Measurements from ENCODE around the gene PKHD1. TPM values are rescaled to one million over a fixed set of nuclear protein-coding genes. Genes with fewer than 3 reads are reported as not detected.
"Not testable (repeated sequence)": the region's sequence is repeated elsewhere in the genome, so short reads cannot be mapped to it uniquely, and the experiment has no call there.

PKHD1 gene
- total RNA-seq, 1 experiment from 2014 or later = 0.71 TPM

- peaks cover 5% of the 10 kb centered on the region; the same call in 1 of the 2 replicates for H3K4me1 ChIP-seq
- no peaks in the 10 kb centered on the region for H3K36me3 ChIP-seq
- no peak overlapping the region for H3K27ac ChIP-seq
- H3K9me3 ChIP-seq (replicated peaks) = 0 out of 2 replicates have a peak, but pooled peaks cover 3% of the 10 kb centered on the region
- no peak for DNase-seq
- H3K4me3 ChIP-seq = no peak overlapping the region
- no peaks in the 10 kb centered on the region for H3K27me3 ChIP-seq
Observed at GRCh38 chr6:51885957-51886356, 201.5 kb downstream of the PKHD1 start.

- no peak overlapping the region for H3K4me3 ChIP-seq
- H3K36me3 ChIP-seq = no peaks in the 10 kb centered on the region
- no peaks in the 10 kb centered on the region for H3K4me1 ChIP-seq
- DNase-seq = no peak
- no peaks in the 10 kb centered on the region for H3K27me3 ChIP-seq
- no peaks in the 10 kb centered on the region for H3K9me3 ChIP-seq (replicated peaks)
- H3K27ac ChIP-seq = no peak overlapping the region
Observed at GRCh38 chr6:51868591-51869355, 218.6 kb downstream of the PKHD1 start.

- no peak overlapping the region for H3K27ac ChIP-seq
- H3K4me1 ChIP-seq = no peaks in the 10 kb centered on the region
- H3K36me3 ChIP-seq = no peaks in the 10 kb centered on the region
- H3K4me3 ChIP-seq = no peak overlapping the region
- no peak for DNase-seq
- H3K9me3 ChIP-seq (replicated peaks) = no peaks in the 10 kb centered on the region
- H3K27me3 ChIP-seq = no peaks in the 10 kb centered on the region
Observed at GRCh38 chr6:51866867-51867266, 220.5 kb downstream of the PKHD1 start.

GRCh38 chr6:51865996-51866395, 221.4 kb downstream of the PKHD1 start:
- no peak for DNase-seq
- Histone ChIP-seq H3K4me3 (no peak overlapping the region), H3K36me3 (no peaks in the 10 kb centered on the region), H3K27ac (no peak overlapping the region), H3K27me3 (no peaks in the 10 kb centered on the region), H3K9me3 (replicated peaks) (no peaks in the 10 kb centered on the region), H3K4me1 (no peaks in the 10 kb centered on the region)

- Histone ChIP-seq H3K27me3 (no peaks in the 10 kb centered on the region), H3K27ac (no peak overlapping the region), H3K4me3 (no peak overlapping the region), H3K36me3 (no peaks in the 10 kb centered on the region), H3K9me3 (replicated peaks) (no peaks in the 10 kb centered on the region), H3K4me1 (no peaks in the 10 kb centered on the region)
- no peak for DNase-seq
Observed at GRCh38 chr6:51865176-51865575, 222.2 kb downstream of the PKHD1 start.

- DNase-seq = no peak
- Histone ChIP-seq H3K27ac (no peak overlapping the region), H3K9me3 (replicated peaks) (peaks cover 8% of the 10 kb centered on the region), H3K36me3 (no peaks in the 10 kb centered on the region), H3K4me3 (no peak overlapping the region), H3K27me3 (no peaks in the 10 kb centered on the region), H3K4me1 (0 out of 2 replicates have a peak, but pooled peaks cover 3% of the 10 kb centered on the region)
Observed at GRCh38 chr6:51857134-51857533, 230.3 kb downstream of the PKHD1 start.

- Histone ChIP-seq H3K4me3 (no peak overlapping the region), H3K9me3 (replicated peaks) (peaks cover 8% of the 10 kb centered on the region), H3K4me1 (0 out of 2 replicates have a peak, but pooled peaks cover 3% of the 10 kb centered on the region), H3K27me3 (no peaks in the 10 kb centered on the region), H3K27ac (no peak overlapping the region), H3K36me3 (no peaks in the 10 kb centered on the region)
- DNase-seq = no peak
Observed at GRCh38 chr6:51856508-51856907, 230.9 kb downstream of the PKHD1 start.

GRCh38 chr6:51855310-51856082, 231.9 kb downstream of the PKHD1 start:
- H3K36me3 ChIP-seq = no peaks in the 10 kb centered on the region
- H3K27ac ChIP-seq = peak overlapping the region; percentile 66
- H3K4me3 ChIP-seq = peak overlapping the region; percentile 58
- H3K4me1 ChIP-seq = 0 out of 2 replicates have a peak, but pooled peaks cover 3% of the 10 kb centered on the region
- H3K27me3 ChIP-seq = no peaks in the 10 kb centered on the region
- peaks cover 8% of the 10 kb centered on the region for H3K9me3 ChIP-seq (replicated peaks)
- DNase-seq = peak; percentile 59 to 89

GRCh38 chr6:51854876-51855275, 232.5 kb downstream of the PKHD1 start:
- Histone ChIP-seq H3K27me3 (no peaks in the 10 kb centered on the region), H3K27ac (peak overlapping the region; percentile 66), H3K4me1 (0 out of 2 replicates have a peak, but pooled peaks cover 3% of the 10 kb centered on the region), H3K4me3 (peak overlapping the region; percentile 58), H3K36me3 (no peaks in the 10 kb centered on the region), H3K9me3 (replicated peaks) (peaks cover 8% of the 10 kb centered on the region)
- peak; percentile 67 to 69 for DNase-seq

GRCh38 chr6:51854347-51854746, 233.1 kb downstream of the PKHD1 start:
- no peak overlapping the region; the same call in 1 of the 2 replicates for H3K27ac ChIP-seq
- no peaks in the 10 kb centered on the region for H3K36me3 ChIP-seq
- no peak overlapping the region for H3K4me3 ChIP-seq
- H3K4me1 ChIP-seq = 0 out of 2 replicates have a peak, but pooled peaks cover 3% of the 10 kb centered on the region
- no peaks in the 10 kb centered on the region for H3K27me3 ChIP-seq
- no peak for DNase-seq
- H3K9me3 ChIP-seq (replicated peaks) = peaks cover 8% of the 10 kb centered on the region

- H3K27ac ChIP-seq; H3K4me3 ChIP-seq; H3K9me3 ChIP-seq (replicated peaks); DNase-seq; H3K36me3 ChIP-seq; H3K4me1 ChIP-seq; H3K27me3 ChIP-seq: not testable (repeated sequence)
Observed at GRCh38 chr6:51853109-51853508, 234.3 kb downstream of the PKHD1 start.

GRCh38 chr6:51846531-51846930, 240.9 kb downstream of the PKHD1 start:
- Histone ChIP-seq H3K36me3 (no peaks in the 10 kb centered on the region), H3K4me1 (peaks cover 29% of the 10 kb centered on the region), H3K27ac (no peak overlapping the region), H3K9me3 (replicated peaks) (no peaks in the 10 kb centered on the region), H3K27me3 (no peaks in the 10 kb centered on the region), H3K4me3 (no peak overlapping the region)
- DNase-seq = no peak

- peak overlapping the region; percentile 89 for H3K27ac ChIP-seq
- DNase-seq = peak; percentile 60 to 71
Observed at GRCh38 chr6:51844336-51844735, 243.1 kb downstream of the PKHD1 start.

GRCh38 chr6:51843456-51844056, 243.9 kb downstream of the PKHD1 start:
- Histone ChIP-seq H3K27ac (peak overlapping the region; percentile 89), H3K27me3 (no peaks in the 10 kb centered on the region), H3K36me3 (no peaks in the 10 kb centered on the region), H3K4me3 (no peak overlapping the region), H3K9me3 (replicated peaks) (no peaks in the 10 kb centered on the region), H3K4me1 (peaks cover 44% of the 10 kb centered on the region)
- peak in 1 of 2 experiments; percentile 35 for DNase-seq

More at GRCh38 chr6:51844336-51844735, 243.1 kb downstream of the PKHD1 start:
- Histone ChIP-seq H3K4me3 (no peak overlapping the region), H3K4me1 (peaks cover 44% of the 10 kb centered on the region), H3K9me3 (replicated peaks) (no peaks in the 10 kb centered on the region), H3K36me3 (no peaks in the 10 kb centered on the region), H3K27me3 (no peaks in the 10 kb centered on the region)
